ENCODE data around the gene GSTA2.

The GSTA2 gene

GRCh38 chr6:52704060-52704459, 59.2 kb downstream of the GSTA2 start:
- DNase-seq (ENCODE audit: low spot score): no peak
- TF ChIP-seq CTCF (IDR thresholded peaks at IDR 0.05; ENCODE audit: borderline replicate concordance, control extremely low read depth, extremely low read depth, insufficient read depth, missing control alignments): no peak
- in situ Hi-C loops (cut with MboI; ENCODE audit: low sequenced_read_pairs, unreplicated experiment): no loop called here

Measured in GM13976 (cell line).